GM13976 (cell line): Measurements from ENCODE around the gene PIM3.

Experiments used
- DNase-seq: peaks from one replicate; pipeline ENCODE4 v3.0.0; 2012; ENCODE audit warnings: low spot score
- CTCF ChIP-seq: IDR thresholded peaks from 2 replicates; pipeline ENCODE4 v1.5.1; 2012; ENCODE audit warnings: borderline replicate concordance, mild to moderate bottlenecking; ENCODE audit not compliant: insufficient read depth; ENCODE audit errors: extremely low read depth, missing control alignments, control extremely low read depth
- in situ Hi-C: fragments of 300-500 bp; cut with MboI; formaldehyde crosslinking; loops from one replicate; pipeline ENCODE4 v1.12.0; 2022; ENCODE audit warnings: low sequenced_read_pairs, mixed read lengths, inconsistent platforms; ENCODE audit not compliant: unreplicated experiment

PIM3 gene

GRCh38 chr22:49916831-49917230, 43.7 kb upstream of the PIM3 start:
- no peak for DNase-seq
- TF ChIP-seq CTCF = no peak
- in situ Hi-C loops = no loop called here

GRCh38 chr22:49917974-49918910, 42.3 kb upstream of the PIM3 start, which contains the start of the genes ALG12 and CRELD2:
Gene ALG12, minus strand, starts transcription at chr22:49918438. Its CDS starts 4,673 bp downstream, at chr22:49913765.
Gene CRELD2, plus strand, starts transcription at chr22:49918634. Its CDS starts 136 bp downstream, at chr22:49918770.
- in situ Hi-C loops = no loop called here
- peak; percentile 99 for DNase-seq
- no peak for TF ChIP-seq CTCF

- DNase-seq = no peak
- in situ Hi-C loops = no loop called here
- no peak for TF ChIP-seq CTCF
Observed at GRCh38 chr22:49918911-49919881, 41.4 kb upstream of the PIM3 start.

- in situ Hi-C loops = no loop called here
- no peak for DNase-seq
- TF ChIP-seq CTCF = no peak
Observed at GRCh38 chr22:49920859-49921258, 39.7 kb upstream of the PIM3 start.

- TF ChIP-seq CTCF = no peak
- in situ Hi-C loops = no loop called here
- no peak for DNase-seq
Observed at GRCh38 chr22:49921508-49922278, 38.9 kb upstream of the PIM3 start.
